HepG2 (cell line): ENCODE data around the gene MGARP. TPM values are rescaled to one million over a fixed set of nuclear protein-coding genes. Genes with fewer than 3 reads are reported as not detected.

Experiments
- ATAC-seq: fragments of 200-7000 bp; cut with Tn5 transposase; 3 replicates; pipeline ENCODE4 v1.9.1; 2020; ENCODE audit warnings: mild to moderate bottlenecking, moderate library complexity
- BruUV-seq: library from RNA; stranded (reverse); fragments of 400-500 nt; replicated peaks from 2 replicates; lab custom pipeline; 2021; lab: Mats Ljungman, UMichigan
- CTCF ChIA-PET: fragments of 300-600 bp; formaldehyde crosslinking; extraction: SDS; loops from one replicate; lab custom pipeline; 2021; ENCODE audit warnings: low total read pairs, inconsistent platforms, low intra/inter-chr PET ratio; lab: Yijun Ruan, JAX
- POLR2A ChIA-PET: fragments of 350-600 bp; sonication (Branson Sonifier 250); formaldehyde crosslinking; loops from one replicate; lab custom pipeline; 2020; ENCODE audit warnings: antibody characterized with exemption, inconsistent platforms; lab: Yijun Ruan, JAX
- DNase-seq: peaks from one replicate; pipeline ENCODE4 v3.0.0-alpha.2; 2015; ENCODE audit warnings: low spot score
- FAIRE-seq: peaks from 3 replicates; lab custom pipeline; 2011; peaks lifted over from hg19 to GRCh38; lab: Jason Lieb, UNC
- H2AFZ ChIP-seq: one replicate; pipeline ENCODE4 v1.6.1; 2011; ENCODE audit warnings: low read length, inconsistent platforms
- H3K27ac ChIP-seq: fragments of 300-600 bp; 3 replicates; pipeline ENCODE4 v1.8.0; 2011; ENCODE audit warnings: mixed run types, mild to moderate bottlenecking, mixed read lengths, low read length, inconsistent platforms; ENCODE audit not compliant: insufficient read depth; ENCODE audit errors: extremely low read length
- H3K27me3 ChIP-seq, 2 experiments: fragments of 200-600 bp in 1 of 2; 2 replicates in 1 of 2; 3 replicates in 1 of 2; pipeline versions ENCODE4 v1.6.0 to v1.8.0; 2011; ENCODE audit warnings: low read length in 2 of 2, mild to moderate bottlenecking in 2 of 2, moderate library complexity in 2 of 2, inconsistent platforms in 1 of 2; ENCODE audit not compliant: insufficient read depth in 2 of 2, control insufficient read depth in 1 of 2
- H3K36me3 ChIP-seq, 2 experiments: fragments of 200-600 bp in 1 of 2; replicated peaks in 1 of 2; 2 replicates in 1 of 2; 3 replicates in 1 of 2; pipeline versions ENCODE4 v1.5.1 to v1.8.0; 2011; ENCODE audit warnings: low read length in 2 of 2, inconsistent platforms in 1 of 2; ENCODE audit not compliant: insufficient read depth in 2 of 2, control insufficient read depth in 1 of 2
- H3K4me1 ChIP-seq: 2 replicates; pipeline ENCODE4 v1.5.1; 2012; ENCODE audit warnings: low read length, inconsistent platforms; ENCODE audit not compliant: insufficient read depth
- H3K4me2 ChIP-seq: 2 replicates; pipeline ENCODE4 v1.6.0; 2011; ENCODE audit warnings: low read depth, low read length, inconsistent platforms
- H3K4me3 ChIP-seq, 3 experiments: fragments of 200-600 bp in 1 of 3; sonication (generic), shearing (Covaris generic) in 1 of 3; replicated peaks in 1 of 3; 2 replicates each; pipeline ENCODE4 v1.5.1; 2011 to 2016; ENCODE audit warnings: low read length in 3 of 3, inconsistent platforms in 2 of 3, low read depth in 2 of 3, mild to moderate bottlenecking in 2 of 3, control low read depth in 1 of 3, mixed read lengths in 1 of 3; ENCODE audit not compliant: insufficient read depth in 1 of 3
- H3K79me2 ChIP-seq: one replicate; pipeline ENCODE4 v1.6.1; 2011; ENCODE audit warnings: low read length, inconsistent platforms; ENCODE audit not compliant: insufficient read depth
- H3K9ac ChIP-seq: 2 replicates; pipeline ENCODE4 v1.6.0; 2011; ENCODE audit warnings: mild to moderate bottlenecking, low read depth, low read length, inconsistent platforms; ENCODE audit not compliant: insufficient read depth
- H3K9me3 ChIP-seq: 2 replicates; pipeline ENCODE4 v1.5.1; 2012; ENCODE audit warnings: mild to moderate bottlenecking, low read length
- H4K20me1 ChIP-seq: 2 replicates; pipeline ENCODE4 v1.6.0; 2011; ENCODE audit warnings: inconsistent platforms, mild to moderate bottlenecking, low read length, moderate library complexity; ENCODE audit not compliant: insufficient read depth
- ASH2L ChIP-seq: fragments of 300-600, 200-600 bp; sonication (generic); IDR thresholded peaks from 2 replicates; pipeline ENCODE4 v1.7.0; 2017; ENCODE audit warnings: low read depth, mild to moderate bottlenecking, moderate library complexity, mixed read lengths, low read length; ENCODE audit not compliant: insufficient read length
- ATF1 ChIP-seq: IDR thresholded peaks from 2 replicates; pipeline ENCODE4 v1.6.1; 2016; ENCODE audit warnings: mild to moderate bottlenecking, control low read depth
- BRD4 ChIP-seq: sonication (generic); formaldehyde crosslinking; IDR thresholded peaks from 2 replicates; pipeline ENCODE4 v1.4.0; 2020; ENCODE audit warnings: missing genetic modification reagents
- CAMTA2 ChIP-seq: sonication (generic); formaldehyde crosslinking; IDR thresholded peaks from 2 replicates; pipeline ENCODE4 v1.4.0; 2020; ENCODE audit warnings: mild to moderate bottlenecking, missing genetic modification reagents, borderline replicate concordance
- CEBPB ChIP-seq: IDR thresholded peaks from 2 replicates; pipeline ENCODE4 v1.6.1; 2011; ENCODE audit warnings: low read depth, low read length, improper control_type of control experiment, borderline replicate concordance
- HOXA7 ChIP-seq: sonication (generic); formaldehyde crosslinking; IDR thresholded peaks from 2 replicates; pipeline ENCODE4 v1.8.1; 2022; ENCODE audit warnings: mild to moderate bottlenecking, missing genetic modification reagents, moderate library complexity
- JDP2 ChIP-seq: sonication (generic); formaldehyde crosslinking; IDR thresholded peaks from 2 replicates; pipeline ENCODE4 v1.8.1; 2022; ENCODE audit warnings: missing genetic modification reagents, borderline replicate concordance
- MATR3 ChIP-seq: sonication (generic); formaldehyde crosslinking; IDR thresholded peaks from 2 replicates; pipeline ENCODE4 v1.4.0; 2020; ENCODE audit warnings: missing genetic modification reagents
- NCOA1 ChIP-seq: sonication (generic); formaldehyde crosslinking; IDR thresholded peaks from 2 replicates; pipeline ENCODE4 v1.9.0; 2021; ENCODE audit warnings: missing genetic modification reagents
- NCOA5 ChIP-seq: sonication (generic); formaldehyde crosslinking; IDR thresholded peaks from 2 replicates; pipeline ENCODE4 v1.4.0; 2020; ENCODE audit warnings: missing genetic modification reagents
- PAX8 ChIP-seq: sonication (generic); formaldehyde crosslinking; IDR thresholded peaks from 2 replicates; pipeline ENCODE4 v1.8.0; 2022; ENCODE audit warnings: mild to moderate bottlenecking, missing genetic modification reagents, borderline replicate concordance
- TEF ChIP-seq: sonication (generic); formaldehyde crosslinking; IDR thresholded peaks from 2 replicates; pipeline ENCODE4 v1.5.0; 2020; ENCODE audit warnings: missing genetic modification reagents
- ZFP82 ChIP-seq: sonication (generic); formaldehyde crosslinking; IDR thresholded peaks from 2 replicates; pipeline ENCODE4 v1.5.1; 2020; ENCODE audit warnings: mild to moderate bottlenecking, missing genetic modification reagents, borderline replicate concordance
- ZNF513 ChIP-seq: sonication (generic); formaldehyde crosslinking; conservative IDR thresholded peaks from 2 replicates; pipeline ENCODE4 v1.5.0; 2020; ENCODE audit warnings: missing genetic modification reagents
- ZNF768 ChIP-seq: sonication (generic); formaldehyde crosslinking; IDR thresholded peaks from 2 replicates; pipeline ENCODE4 v1.4.0; 2020; ENCODE audit warnings: missing genetic modification reagents
- WGBS: methylation state at CpG from one replicate; pipeline ENCODE4 v1.1.6; 2017; ENCODE audit warnings: low lambda C conversion rate; 5-methylcytosine and 5-hydroxymethylcytosine counted together
- in situ Hi-C: cut with HindIII; loops from 2 replicates; pipeline ENCODE4 v1.10.0; 2017; ENCODE audit warnings: low pct_unique_long_range_greater_than_20kb; ENCODE audit not compliant: extremely low pct_ligation_motif_present
- intact Hi-C: fragments of 100-400 bp; cut with micrococcal nuclease; formaldehyde crosslinking; loops from one replicate; pipeline ENCODE4 v1.10.0; 2022; ENCODE audit not compliant: unreplicated experiment
- polyA plus RNA-seq, 8 experiments: library from polyadenylated mRNA; depleted of rRNA in 3 of 8; stranded (reverse) in 7 of 8; unstranded in 1 of 8; fragments of >200 nt; fragmentation: Illumina TruSeq in 4 of 8; extraction: Trizol in 4 of 8; gene quantifications; 2 replicates each; pipeline versions ENCODE4 v1.2.1 to v1.2.3, GENCODE V29; 2011 to 2016; ENCODE audit warnings: low read depth in 4 of 8, missing spikeins in 1 of 8, mixed read lengths in 1 of 8; ENCODE audit not compliant: insufficient read depth in 1 of 8
- total RNA-seq, 5 experiments: library from RNA; depleted of rRNA; stranded (reverse); fragments of >200 nt; fragmentation: Illumina TruSeq; extraction: Trizol; gene quantifications; 2 replicates each; pipeline ENCODE4 v1.2.3, GENCODE V29; 2016; ENCODE audit warnings: low read depth in 1 of 5
- TF ChIP-seq, protein P1 (sequence below): sonication (generic); formaldehyde crosslinking; IDR thresholded peaks from 2 replicates; pipeline ENCODE4 v1.8.1; 2023; ENCODE audit warnings: mild to moderate bottlenecking, missing genetic modification reagents
- TF ChIP-seq, protein P2 (sequence below): sonication (generic); formaldehyde crosslinking; IDR thresholded peaks from 2 replicates; pipeline ENCODE4 v1.4.0; 2020; ENCODE audit warnings: missing genetic modification reagents

MGARP gene
- total and polyA plus RNA-seq, 2 of the 13 experiments (the other 11 are each of a cell fraction or from before 2014, with no cell fraction given) = 0.11 to 0.13 TPM

GRCh38 chr4:139243448-139244365, 36.3 kb downstream of the MGARP start (continued):
- TF ChIP-seq, protein P1, sequence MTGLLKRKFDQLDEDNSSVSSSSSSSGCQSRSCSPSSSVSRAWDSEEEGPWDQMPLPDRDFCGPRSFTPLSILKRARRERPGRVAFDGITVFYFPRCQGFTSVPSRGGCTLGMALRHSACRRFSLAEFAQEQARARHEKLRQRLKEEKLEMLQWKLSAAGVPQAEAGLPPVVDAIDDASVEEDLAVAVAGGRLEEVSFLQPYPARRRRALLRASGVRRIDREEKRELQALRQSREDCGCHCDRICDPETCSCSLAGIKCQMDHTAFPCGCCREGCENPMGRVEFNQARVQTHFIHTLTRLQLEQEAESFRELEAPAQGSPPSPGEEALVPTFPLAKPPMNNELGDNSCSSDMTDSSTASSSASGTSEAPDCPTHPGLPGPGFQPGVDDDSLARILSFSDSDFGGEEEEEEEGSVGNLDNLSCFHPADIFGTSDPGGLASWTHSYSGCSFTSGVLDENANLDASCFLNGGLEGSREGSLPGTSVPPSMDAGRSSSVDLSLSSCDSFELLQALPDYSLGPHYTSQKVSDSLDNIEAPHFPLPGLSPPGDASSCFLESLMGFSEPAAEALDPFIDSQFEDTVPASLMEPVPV (CRISPR knock-in tag) = no peak
- TF ChIP-seq BRD4 (no peak), ZNF768 (CRISPR knock-in tag) (peak; percentile 83), PAX8 (CRISPR knock-in tag) (no peak), CEBPB (peak; percentile 53; the same call in 1 of the 2 replicates)

DNA sequence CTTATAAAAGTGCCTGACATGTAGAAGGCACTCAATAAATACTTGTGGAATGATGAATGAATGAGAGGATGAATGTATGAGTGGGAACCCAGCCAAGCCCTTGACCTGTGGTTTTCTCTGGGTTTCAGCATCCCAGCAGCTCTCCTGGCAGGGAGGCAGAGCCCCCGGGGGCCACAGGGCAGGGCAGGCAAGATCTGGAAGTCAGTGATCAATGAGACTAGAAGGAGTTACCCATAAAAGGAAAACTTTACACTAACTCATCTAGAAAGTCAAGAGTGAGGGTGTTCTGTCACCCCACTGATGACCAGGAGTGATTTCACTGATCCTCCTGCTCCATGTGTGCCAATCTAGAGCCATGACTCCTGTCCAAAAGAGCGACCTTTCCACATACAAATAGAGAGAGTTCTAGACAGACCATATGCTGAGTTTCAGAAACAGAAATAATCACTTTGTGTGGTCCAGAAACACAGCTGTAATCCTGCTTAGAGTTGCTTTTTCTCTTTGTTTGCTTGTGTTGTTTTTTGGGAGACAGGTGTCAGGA, 37.4 kb downstream of the MGARP start:
- H3K36me3 ChIP-seq = no peaks in the 10 kb centered on the region
- DNase-seq (no peak), ATAC-seq (no peak), FAIRE-seq (no peak)
- intact Hi-C loops = no loop called here
- H3K27ac ChIP-seq = no peak overlapping the region
- BruUV-seq = no TSS peak
- H3K27me3 ChIP-seq = no peaks in the 10 kb centered on the region
- H2AFZ ChIP-seq = no peak overlapping the region
- in situ Hi-C loops = no loop called here
- 56% methylated on average over 2 of the region's 2 CpGs for WGBS
- no peaks in the 10 kb centered on the region for H4K20me1 ChIP-seq
- H3K79me2 ChIP-seq = no peaks in the 10 kb centered on the region
- no peak overlapping the region for H3K4me2 ChIP-seq
- ChIA-PET POLR2A (no interaction called here), CTCF (no interaction called here)
- no peak overlapping the region for H3K9ac ChIP-seq
- H3K4me3 ChIP-seq = no peak overlapping the region
- no peaks in the 10 kb centered on the region for H3K9me3 ChIP-seq
- H3K4me1 ChIP-seq = peaks cover 65% of the 10 kb centered on the region
- TF ChIP-seq ASH2L (no peak), MATR3 (CRISPR knock-in tag) (no peak), NCOA1 (CRISPR knock-in tag) (no peak), ZNF513 (CRISPR knock-in tag) (no peak), HOXA7 (CRISPR knock-in tag) (no peak), CAMTA2 (CRISPR knock-in tag) (no peak), ZFP82 (CRISPR knock-in tag) (no peak), NCOA5 (CRISPR knock-in tag) (no peak), JDP2 (CRISPR knock-in tag) (no peak), ATF1 (CRISPR knock-in tag) (no peak), TEF (CRISPR knock-in tag) (no peak)
- TF ChIP-seq, protein P2, sequence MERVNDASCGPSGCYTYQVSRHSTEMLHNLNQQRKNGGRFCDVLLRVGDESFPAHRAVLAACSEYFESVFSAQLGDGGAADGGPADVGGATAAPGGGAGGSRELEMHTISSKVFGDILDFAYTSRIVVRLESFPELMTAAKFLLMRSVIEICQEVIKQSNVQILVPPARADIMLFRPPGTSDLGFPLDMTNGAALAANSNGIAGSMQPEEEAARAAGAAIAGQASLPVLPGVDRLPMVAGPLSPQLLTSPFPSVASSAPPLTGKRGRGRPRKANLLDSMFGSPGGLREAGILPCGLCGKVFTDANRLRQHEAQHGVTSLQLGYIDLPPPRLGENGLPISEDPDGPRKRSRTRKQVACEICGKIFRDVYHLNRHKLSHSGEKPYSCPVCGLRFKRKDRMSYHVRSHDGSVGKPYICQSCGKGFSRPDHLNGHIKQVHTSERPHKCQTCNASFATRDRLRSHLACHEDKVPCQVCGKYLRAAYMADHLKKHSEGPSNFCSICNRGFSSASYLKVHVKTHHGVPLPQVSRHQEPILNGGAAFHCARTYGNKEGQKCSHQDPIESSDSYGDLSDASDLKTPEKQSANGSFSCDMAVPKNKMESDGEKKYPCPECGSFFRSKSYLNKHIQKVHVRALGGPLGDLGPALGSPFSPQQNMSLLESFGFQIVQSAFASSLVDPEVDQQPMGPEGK = 0 out of 2 replicates have a peak, but pooled peaks have one; percentile 25
